HEK293 (cell line): ENCODE data around the gene LIN37.
A peak's percentile ranks its signal among the peaks of the same experiment; 100 is the strongest.

ENCODE experiments used
- CTCF ChIA-PET: fragments of 350-600 bp; formaldehyde crosslinking; extraction: SDS; loops from one replicate; lab custom pipeline; 2021; ENCODE audit warnings: antibody characterized with exemption; lab: Yijun Ruan, JAX
- POLR2A ChIA-PET: fragments of 300-600 bp; formaldehyde crosslinking; extraction: SDS; loops from one replicate; lab custom pipeline; 2020; ENCODE audit warnings: antibody characterized with exemption, inconsistent platforms; lab: Yijun Ruan, JAX
- H3K27ac ChIP-seq: fragments of 200-500 bp; sonication (Bioruptor generic); 2 replicates; pipeline ENCODE4 v1.5.1; 2014; ENCODE audit warnings: low read depth, low read length, control low read depth, inconsistent platforms; ENCODE audit errors: extremely low read depth
- H3K36me3 ChIP-seq, 2 experiments: fragments of 200-500 bp in 1 of 2; sonication (Bioruptor generic) in 1 of 2; 1 replicate in 1 of 2; 2 replicates in 1 of 2; pipeline ENCODE4 v1.5.1; 2014 to 2017; ENCODE audit warnings: inconsistent platforms in 2 of 2, low read length in 2 of 2; ENCODE audit not compliant: control insufficient read depth in 2 of 2, insufficient read depth in 1 of 2
- H3K4me1 ChIP-seq: fragments of 200-500 bp; sonication (Bioruptor generic); 2 replicates; pipeline ENCODE4 v1.5.1; 2014; ENCODE audit warnings: mild to moderate bottlenecking, low read length, inconsistent platforms; ENCODE audit not compliant: control insufficient read depth, insufficient read depth
- H3K4me3 ChIP-seq: 2 replicates; pipeline ENCODE4 v1.5.1; 2011; ENCODE audit warnings: low read depth, mild to moderate bottlenecking, control low read depth, low read length, moderate library complexity
- H3K9me3 ChIP-seq: fragments of 200-500 bp; sonication (Bioruptor generic); 2 replicates; pipeline ENCODE4 v1.5.1; 2014; ENCODE audit warnings: low read depth, low read length, inconsistent platforms; ENCODE audit not compliant: control insufficient read depth, insufficient read depth
- BCL11A ChIP-seq: fragments of 450-650 bp; formaldehyde crosslinking; IDR thresholded peaks from 2 replicates; pipeline ENCODE4 v1.5.1; 2016; ENCODE audit warnings: low read depth, missing biosample characterization, missing genetic modification characterization
- GFI1B ChIP-seq: fragments of 450-650 bp; formaldehyde crosslinking; IDR thresholded peaks from 2 replicates; pipeline ENCODE4 v1.5.1; 2016; ENCODE audit warnings: missing biosample characterization, missing genetic modification characterization
- GLI4 ChIP-seq: fragments of 450-650 bp; formaldehyde crosslinking; IDR thresholded peaks from 2 replicates; pipeline ENCODE4 v1.5.1; 2016; ENCODE audit warnings: missing biosample characterization, missing genetic modification characterization
- KLF8 ChIP-seq: fragments of 450-650 bp; formaldehyde crosslinking; IDR thresholded peaks from 2 replicates; pipeline ENCODE4 v1.5.1; 2016; ENCODE audit warnings: missing biosample characterization, missing genetic modification characterization
- ZBTB1 ChIP-seq: fragments of 450-650 bp; formaldehyde crosslinking; IDR thresholded peaks from 2 replicates; pipeline ENCODE4 v1.5.1; 2016; ENCODE audit warnings: missing biosample characterization, missing genetic modification characterization
- ZIC2 ChIP-seq: fragments of 450-650 bp; formaldehyde crosslinking; IDR thresholded peaks from 2 replicates; pipeline ENCODE4 v1.5.1; 2016; ENCODE audit warnings: missing biosample characterization, missing genetic modification characterization
- ZNF248 ChIP-seq: fragments of 450-650 bp; formaldehyde crosslinking; IDR thresholded peaks from 2 replicates; pipeline ENCODE4 v1.5.1; 2017; ENCODE audit warnings: missing biosample characterization, missing genetic modification characterization
- ZNF404 ChIP-seq: fragments of 450-650 bp; formaldehyde crosslinking; IDR thresholded peaks from 2 replicates; pipeline ENCODE4 v1.5.1; 2017; ENCODE audit warnings: missing biosample characterization, missing genetic modification characterization
- ZNF530 ChIP-seq: fragments of 450-650 bp; formaldehyde crosslinking; IDR thresholded peaks from 2 replicates; pipeline ENCODE4 v1.5.1; 2016; ENCODE audit warnings: low read depth, missing biosample characterization, missing genetic modification characterization
- TF ChIP-seq, protein P1 (sequence below): fragments of 450-650 bp; formaldehyde crosslinking; IDR thresholded peaks from 2 replicates; pipeline ENCODE4 v1.5.1; 2017; ENCODE audit warnings: missing biosample characterization, missing genetic modification characterization
- TF ChIP-seq, protein P2 (sequence below): fragments of 450-650 bp; formaldehyde crosslinking; IDR thresholded peaks from 2 replicates; pipeline ENCODE4 v1.5.1; 2016; ENCODE audit warnings: missing biosample characterization, missing genetic modification characterization
- TF ChIP-seq, protein P3 (sequence below): fragments of 450-650 bp; formaldehyde crosslinking; IDR thresholded peaks from 2 replicates; pipeline ENCODE4 v1.5.1; 2016; ENCODE audit warnings: missing biosample characterization, missing genetic modification characterization
- TF ChIP-seq, protein P4 (sequence below): fragments of 450-650 bp; formaldehyde crosslinking; IDR thresholded peaks from 2 replicates; pipeline ENCODE4 v1.5.1; 2016; ENCODE audit warnings: missing biosample characterization, missing genetic modification characterization

LIN37 gene

DNA sequence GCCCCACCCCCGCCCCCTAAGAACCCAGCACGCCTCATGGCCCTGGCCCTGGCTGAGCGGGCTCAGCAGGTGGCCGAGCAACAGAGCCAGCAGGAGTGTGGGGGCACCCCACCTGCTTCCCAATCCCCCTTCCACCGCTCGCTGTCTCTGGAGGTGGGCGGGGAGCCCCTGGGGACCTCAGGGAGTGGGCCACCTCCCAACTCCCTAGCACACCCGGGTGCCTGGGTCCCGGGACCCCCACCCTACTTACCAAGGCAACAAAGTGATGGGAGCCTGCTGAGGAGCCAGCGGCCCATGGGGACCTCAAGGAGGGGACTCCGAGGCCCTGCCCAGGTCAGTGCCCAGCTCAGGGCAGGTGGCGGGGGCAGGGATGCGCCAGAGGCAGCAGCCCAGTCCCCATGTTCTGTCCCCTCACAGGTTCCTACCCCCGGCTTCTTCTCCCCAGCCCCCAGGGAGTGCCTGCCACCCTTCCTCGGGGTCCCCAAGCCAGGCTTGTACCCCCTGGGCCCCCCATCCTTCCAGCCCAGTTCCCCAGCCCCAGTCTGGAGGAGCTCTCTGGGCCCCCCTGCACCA is 38.9 kb downstream of the LIN37 start:
- Histone ChIP-seq H3K4me3 (no peak overlapping the region), H3K36me3 (peaks cover 12 to 13% of the 10 kb centered on the region in 2 experiments), H3K9me3 (no peaks in the 10 kb centered on the region), H3K4me1 (no peaks in the 10 kb centered on the region)
- TF ChIP-seq, protein P1, sequence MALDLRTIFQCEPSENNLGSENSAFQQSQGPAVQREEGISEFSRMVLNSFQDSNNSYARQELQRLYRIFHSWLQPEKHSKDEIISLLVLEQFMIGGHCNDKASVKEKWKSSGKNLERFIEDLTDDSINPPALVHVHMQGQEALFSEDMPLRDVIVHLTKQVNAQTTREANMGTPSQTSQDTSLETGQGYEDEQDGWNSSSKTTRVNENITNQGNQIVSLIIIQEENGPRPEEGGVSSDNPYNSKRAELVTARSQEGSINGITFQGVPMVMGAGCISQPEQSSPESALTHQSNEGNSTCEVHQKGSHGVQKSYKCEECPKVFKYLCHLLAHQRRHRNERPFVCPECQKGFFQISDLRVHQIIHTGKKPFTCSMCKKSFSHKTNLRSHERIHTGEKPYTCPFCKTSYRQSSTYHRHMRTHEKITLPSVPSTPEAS = no peak
- TF ChIP-seq GLI4 (tag by site-specific recombination) (no peak), KLF8 (peak; percentile 42; the same call in 1 of the 2 replicates), ZIC2 (tag by site-specific recombination) (peak; percentile 39; the same call in 1 of the 2 replicates), BCL11A (tag by site-specific recombination) (no peak), GFI1B (tag by site-specific recombination) (no peak), ZBTB1 (tag by site-specific recombination) (no peak), ZNF248 (tag by site-specific recombination) (no peak), ZNF530 (tag by site-specific recombination) (no peak), ZNF404 (tag by site-specific recombination) (no peak)
- TF ChIP-seq, protein P2, sequence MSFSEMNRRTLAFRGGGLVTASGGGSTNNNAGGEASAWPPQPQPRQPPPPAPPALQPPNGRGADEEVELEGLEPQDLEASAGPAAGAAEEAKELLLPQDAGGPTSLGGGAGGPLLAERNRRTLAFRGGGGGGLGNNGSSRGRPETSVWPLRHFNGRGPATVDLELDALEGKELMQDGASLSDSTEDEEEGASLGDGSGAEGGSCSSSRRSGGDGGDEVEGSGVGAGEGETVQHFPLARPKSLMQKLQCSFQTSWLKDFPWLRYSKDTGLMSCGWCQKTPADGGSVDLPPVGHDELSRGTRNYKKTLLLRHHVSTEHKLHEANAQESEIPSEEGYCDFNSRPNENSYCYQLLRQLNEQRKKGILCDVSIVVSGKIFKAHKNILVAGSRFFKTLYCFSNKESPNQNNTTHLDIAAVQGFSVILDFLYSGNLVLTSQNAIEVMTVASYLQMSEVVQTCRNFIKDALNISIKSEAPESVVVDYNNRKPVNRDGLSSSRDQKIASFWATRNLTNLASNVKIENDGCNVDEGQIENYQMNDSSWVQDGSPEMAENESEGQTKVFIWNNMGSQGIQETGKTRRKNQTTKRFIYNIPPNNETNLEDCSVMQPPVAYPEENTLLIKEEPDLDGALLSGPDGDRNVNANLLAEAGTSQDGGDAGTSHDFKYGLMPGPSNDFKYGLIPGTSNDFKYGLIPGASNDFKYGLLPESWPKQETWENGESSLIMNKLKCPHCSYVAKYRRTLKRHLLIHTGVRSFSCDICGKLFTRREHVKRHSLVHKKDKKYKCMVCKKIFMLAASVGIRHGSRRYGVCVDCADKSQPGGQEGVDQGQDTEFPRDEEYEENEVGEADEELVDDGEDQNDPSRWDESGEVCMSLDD = peak; percentile 70; the same call in 1 of the 2 replicates
- TF ChIP-seq, protein P3, sequence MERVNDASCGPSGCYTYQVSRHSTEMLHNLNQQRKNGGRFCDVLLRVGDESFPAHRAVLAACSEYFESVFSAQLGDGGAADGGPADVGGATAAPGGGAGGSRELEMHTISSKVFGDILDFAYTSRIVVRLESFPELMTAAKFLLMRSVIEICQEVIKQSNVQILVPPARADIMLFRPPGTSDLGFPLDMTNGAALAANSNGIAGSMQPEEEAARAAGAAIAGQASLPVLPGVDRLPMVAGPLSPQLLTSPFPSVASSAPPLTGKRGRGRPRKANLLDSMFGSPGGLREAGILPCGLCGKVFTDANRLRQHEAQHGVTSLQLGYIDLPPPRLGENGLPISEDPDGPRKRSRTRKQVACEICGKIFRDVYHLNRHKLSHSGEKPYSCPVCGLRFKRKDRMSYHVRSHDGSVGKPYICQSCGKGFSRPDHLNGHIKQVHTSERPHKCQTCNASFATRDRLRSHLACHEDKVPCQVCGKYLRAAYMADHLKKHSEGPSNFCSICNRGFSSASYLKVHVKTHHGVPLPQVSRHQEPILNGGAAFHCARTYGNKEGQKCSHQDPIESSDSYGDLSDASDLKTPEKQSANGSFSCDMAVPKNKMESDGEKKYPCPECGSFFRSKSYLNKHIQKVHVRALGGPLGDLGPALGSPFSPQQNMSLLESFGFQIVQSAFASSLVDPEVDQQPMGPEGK (tag by site-specific recombination) = 0 out of 2 replicates have a peak, but pooled peaks have one; percentile 20
- TF ChIP-seq, protein P4, sequence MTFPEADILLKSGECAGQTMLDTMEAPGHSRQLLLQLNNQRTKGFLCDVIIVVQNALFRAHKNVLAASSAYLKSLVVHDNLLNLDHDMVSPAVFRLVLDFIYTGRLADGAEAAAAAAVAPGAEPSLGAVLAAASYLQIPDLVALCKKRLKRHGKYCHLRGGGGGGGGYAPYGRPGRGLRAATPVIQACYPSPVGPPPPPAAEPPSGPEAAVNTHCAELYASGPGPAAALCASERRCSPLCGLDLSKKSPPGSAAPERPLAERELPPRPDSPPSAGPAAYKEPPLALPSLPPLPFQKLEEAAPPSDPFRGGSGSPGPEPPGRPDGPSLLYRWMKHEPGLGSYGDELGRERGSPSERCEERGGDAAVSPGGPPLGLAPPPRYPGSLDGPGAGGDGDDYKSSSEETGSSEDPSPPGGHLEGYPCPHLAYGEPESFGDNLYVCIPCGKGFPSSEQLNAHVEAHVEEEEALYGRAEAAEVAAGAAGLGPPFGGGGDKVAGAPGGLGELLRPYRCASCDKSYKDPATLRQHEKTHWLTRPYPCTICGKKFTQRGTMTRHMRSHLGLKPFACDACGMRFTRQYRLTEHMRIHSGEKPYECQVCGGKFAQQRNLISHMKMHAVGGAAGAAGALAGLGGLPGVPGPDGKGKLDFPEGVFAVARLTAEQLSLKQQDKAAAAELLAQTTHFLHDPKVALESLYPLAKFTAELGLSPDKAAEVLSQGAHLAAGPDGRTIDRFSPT (tag by site-specific recombination) = no peak
- TF ChIP-seq, all 188 proteins: peak for 4
- H3K27ac ChIP-seq = no peak overlapping the region
- ChIA-PET POLR2A (interaction anchor here (0.5 to 0.7 kb wide), 2 partner anchors 88 to 106 kb away, joined by 3 to 4 read pairs; no protein-coding TSS in a partner anchor), CTCF (interaction anchor here (0.6 to 1.1 kb wide), 2 partner anchors 14 to 718 kb away, joined by 3 read pairs; no protein-coding TSS in a partner anchor)

DNA sequence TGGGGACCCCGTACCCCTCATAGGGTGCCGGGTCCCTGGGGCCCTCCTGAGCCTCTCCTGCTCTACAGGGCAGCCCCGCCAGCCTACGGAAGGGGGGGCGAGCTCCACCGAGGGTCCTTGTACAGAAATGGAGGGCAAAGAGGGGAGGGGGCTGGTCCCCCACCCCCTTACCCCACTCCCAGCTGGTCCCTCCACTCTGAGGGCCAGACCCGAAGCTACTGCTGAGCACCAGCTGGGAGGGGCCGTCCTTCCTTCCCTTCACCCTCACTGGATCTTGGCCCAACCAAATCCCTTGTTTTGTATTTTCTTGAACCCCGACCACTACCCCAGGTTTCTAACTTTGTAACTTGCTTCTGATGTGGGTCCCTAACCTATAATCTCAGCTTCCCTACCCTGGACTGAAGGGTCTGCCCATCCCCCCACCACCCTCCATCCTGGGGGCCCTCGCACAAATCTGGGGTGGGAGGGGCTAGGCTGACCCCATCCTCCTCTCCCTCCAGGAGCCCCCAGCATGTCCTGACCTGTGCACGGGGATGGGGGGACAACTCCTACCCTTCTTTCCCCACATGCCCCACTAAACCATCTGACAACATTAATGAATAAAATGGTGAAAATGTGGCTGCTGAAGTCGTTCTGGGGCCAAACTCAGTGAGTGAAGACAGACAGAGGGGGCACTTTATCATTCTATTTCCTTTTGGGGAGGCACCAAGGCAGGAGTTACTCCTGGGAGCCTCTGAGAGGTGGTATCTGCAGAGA is 40.0 kb downstream of the LIN37 start:
- Histone ChIP-seq H3K27ac (no peak overlapping the region), H3K9me3 (no peaks in the 10 kb centered on the region), H3K36me3 (peaks cover 7 to 10% of the 10 kb centered on the region in 2 experiments), H3K4me3 (no peak overlapping the region), H3K4me1 (no peaks in the 10 kb centered on the region)
- TF ChIP-seq, protein P3 (tag by site-specific recombination) = 0 out of 2 replicates have a peak, but pooled peaks have one; percentile 33
- no peak for TF ChIP-seq ZNF248 (tag by site-specific recombination)
- POLR2A ChIA-PET = interaction anchor here (0.6 to 3.3 kb wide), 7 partner anchors 8 to 282 kb away, joined by 3 to 13 read pairs (median 3); no protein-coding TSS in a partner anchor
- CTCF ChIA-PET = interaction anchor here (0.6 to 1.1 kb wide), 6 partner anchors 13 to 732 kb away, joined by 3 read pairs; no protein-coding TSS in a partner anchor
